ENCODE results near the gene ANAPC1. TPM values are rescaled to one million over a fixed set of nuclear protein-coding genes. Genes with fewer than 3 reads are reported as not detected.
A peak's percentile ranks its signal among the peaks of the same experiment; 100 is the strongest.

ANAPC1 gene
- total RNA-seq, result 54.0 to 56.5 TPM (median 54.0 TPM) in 3 replicates

- TF ChIP-seq, protein P1, sequence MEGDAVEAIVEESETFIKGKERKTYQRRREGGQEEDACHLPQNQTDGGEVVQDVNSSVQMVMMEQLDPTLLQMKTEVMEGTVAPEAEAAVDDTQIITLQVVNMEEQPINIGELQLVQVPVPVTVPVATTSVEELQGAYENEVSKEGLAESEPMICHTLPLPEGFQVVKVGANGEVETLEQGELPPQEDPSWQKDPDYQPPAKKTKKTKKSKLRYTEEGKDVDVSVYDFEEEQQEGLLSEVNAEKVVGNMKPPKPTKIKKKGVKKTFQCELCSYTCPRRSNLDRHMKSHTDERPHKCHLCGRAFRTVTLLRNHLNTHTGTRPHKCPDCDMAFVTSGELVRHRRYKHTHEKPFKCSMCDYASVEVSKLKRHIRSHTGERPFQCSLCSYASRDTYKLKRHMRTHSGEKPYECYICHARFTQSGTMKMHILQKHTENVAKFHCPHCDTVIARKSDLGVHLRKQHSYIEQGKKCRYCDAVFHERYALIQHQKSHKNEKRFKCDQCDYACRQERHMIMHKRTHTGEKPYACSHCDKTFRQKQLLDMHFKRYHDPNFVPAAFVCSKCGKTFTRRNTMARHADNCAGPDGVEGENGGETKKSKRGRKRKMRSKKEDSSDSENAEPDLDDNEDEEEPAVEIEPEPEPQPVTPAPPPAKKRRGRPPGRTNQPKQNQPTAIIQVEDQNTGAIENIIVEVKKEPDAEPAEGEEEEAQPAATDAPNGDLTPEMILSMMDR (IDR thresholded peaks at IDR 0.05; ENCODE audit: unreplicated experiment), result no peak
- peak within 1 kb of the TSS; percentile 96 for H3K27ac Mint-ChIP-seq
- peaks cover 3% of the 10 kb centered on the region for H3K36me3 Mint-ChIP-seq
- H3K27me3 Mint-ChIP-seq (ENCODE audit: low read depth), result no peaks in the 10 kb centered on the region
- H3K4me3 Mint-ChIP-seq, result peak within 1 kb of the TSS; percentile 87
- peaks cover 4% of the 10 kb centered on the region for H3K4me1 Mint-ChIP-seq
- peak; percentile 70 to 88 for DNase-seq (ENCODE audit: low spot score in 2 of 2, unreplicated experiment in 2 of 2)
- H3K9me3 Mint-ChIP-seq, result no peaks in the 10 kb centered on the region
These were observed at the start of gene ANAPC1 for GRCh38 chr2:111883661-111884591. Gene ANAPC1, minus strand, starts transcription at chr2:111884193. Its CDS starts 3,368 bp downstream, at chr2:111880825.

GRCh38 chr2:111932841-111933291 lies 48.9 kb upstream of the ANAPC1 start:
- Mint-ChIP-seq H3K9me3 (peaks cover 11% of the 10 kb centered on the region), H3K4me3 (no peak overlapping the region), H3K27me3 (ENCODE audit: low read depth) (no peaks in the 10 kb centered on the region), H3K4me1 (peaks cover 16% of the 10 kb centered on the region), H3K27ac (no peak overlapping the region), H3K36me3 (peaks cover 43% of the 10 kb centered on the region)
- DNase-seq (ENCODE audit: low spot score in 2 of 2, unreplicated experiment in 2 of 2), result no peak
- TF ChIP-seq, protein P1 (IDR thresholded peaks at IDR 0.05; ENCODE audit: unreplicated experiment), result no peak

- H3K27me3 Mint-ChIP-seq (ENCODE audit: low read depth), result no peaks in the 10 kb centered on the region
- peaks cover 20% of the 10 kb centered on the region for H3K4me1 Mint-ChIP-seq
- peak overlapping the region; percentile 64 for H3K27ac Mint-ChIP-seq
- peaks cover 43% of the 10 kb centered on the region for H3K36me3 Mint-ChIP-seq
- peaks cover 11% of the 10 kb centered on the region for H3K9me3 Mint-ChIP-seq
- DNase-seq (ENCODE audit: low spot score in 2 of 2, unreplicated experiment in 2 of 2), result no peak
- no peak overlapping the region for H3K4me3 Mint-ChIP-seq
- TF ChIP-seq, protein P1 (IDR thresholded peaks at IDR 0.05; ENCODE audit: unreplicated experiment), result no peak
These were observed 46.9 kb upstream of the ANAPC1 start for GRCh38 chr2:111930875-111931274.

DNA sequence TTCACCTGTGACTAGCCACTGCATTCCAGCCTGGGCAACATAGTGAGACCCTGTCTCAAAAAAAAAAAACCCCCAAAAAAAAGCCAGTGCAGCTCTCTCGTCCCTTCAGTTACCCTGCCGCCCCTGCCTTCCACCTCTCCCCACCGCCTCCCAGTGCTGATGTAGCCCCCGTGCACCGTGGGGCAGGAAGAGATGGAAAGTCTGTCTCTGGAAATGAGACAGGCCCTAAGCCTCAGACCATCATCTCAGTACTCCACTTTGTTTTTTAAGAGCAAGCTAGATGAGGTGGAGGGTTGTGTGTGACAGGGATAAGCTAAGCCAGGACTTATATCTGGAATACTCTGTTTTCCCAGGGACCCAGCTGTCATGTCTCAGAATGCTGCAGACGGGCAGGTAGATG lies 46.4 kb upstream of the ANAPC1 start:
- peaks cover 11% of the 10 kb centered on the region for H3K9me3 Mint-ChIP-seq
- H3K4me1 Mint-ChIP-seq, result peaks cover 20% of the 10 kb centered on the region
- H3K27me3 Mint-ChIP-seq (ENCODE audit: low read depth), result no peaks in the 10 kb centered on the region
- DNase-seq (ENCODE audit: low spot score in 2 of 2, unreplicated experiment in 2 of 2), result no peak
- H3K4me3 Mint-ChIP-seq, result no peak overlapping the region
- TF ChIP-seq, protein P1 (IDR thresholded peaks at IDR 0.05; ENCODE audit: unreplicated experiment), result no peak
- peaks cover 43% of the 10 kb centered on the region for H3K36me3 Mint-ChIP-seq
- peak overlapping the region; percentile 63 for H3K27ac Mint-ChIP-seq

- H3K9me3 Mint-ChIP-seq, result peaks cover 5% of the 10 kb centered on the region
- no peaks in the 10 kb centered on the region for H3K27me3 Mint-ChIP-seq (ENCODE audit: low read depth)
- no peak for DNase-seq (ENCODE audit: low spot score in 2 of 2, unreplicated experiment in 2 of 2)
- H3K27ac Mint-ChIP-seq, result peak overlapping the region; percentile 0
- H3K4me1 Mint-ChIP-seq, result peaks cover 38% of the 10 kb centered on the region
- H3K36me3 Mint-ChIP-seq, result peaks cover 21% of the 10 kb centered on the region
- no peak overlapping the region for H3K4me3 Mint-ChIP-seq
- TF ChIP-seq, protein P1 (IDR thresholded peaks at IDR 0.05; ENCODE audit: unreplicated experiment), result no peak
These were observed 43.7 kb upstream of the ANAPC1 start for GRCh38 chr2:111927723-111928122.
